HFF-Myc (cell line): ENCODE data around the gene CPT1A.

Experiments
- DNase-seq: peaks from one replicate; pipeline ENCODE4 v3.0.0-alpha.2; 2011; ENCODE audit warnings: low read depth; ENCODE audit errors: extremely low read depth
- H3K4me3 ChIP-seq: replicated peaks from 2 replicates; pipeline ENCODE4 v1.5.1; 2011; ENCODE audit warnings: low read depth, mild to moderate bottlenecking, control low read depth, low read length
- TF ChIP-seq, protein P1 (sequence below): IDR thresholded peaks from 2 replicates; pipeline ENCODE4 v1.5.1; 2012; ENCODE audit warnings: mild to moderate bottlenecking, low read depth, low read length, control low read depth; ENCODE audit errors: missing control alignments

Gene CPT1A

DNA sequence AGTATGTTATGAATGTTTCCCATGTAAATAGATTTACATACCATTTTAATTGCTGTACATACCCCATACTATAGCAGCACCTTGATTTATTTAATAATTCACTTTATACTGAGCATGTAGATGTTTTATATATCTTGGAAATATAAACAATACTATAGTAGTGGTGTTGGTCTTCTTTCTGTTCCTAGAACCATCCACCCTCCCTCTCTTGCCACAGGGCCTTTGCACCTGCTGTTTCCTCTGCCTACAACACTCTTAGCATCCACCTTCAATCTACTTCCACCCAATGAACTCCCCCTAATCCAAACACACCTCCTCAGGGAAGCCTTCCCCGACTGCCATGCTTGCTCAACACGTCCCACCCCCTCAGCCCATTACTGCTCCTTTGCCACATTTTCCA, 120.6 kb downstream of the CPT1A start:
- DNase-seq = no peak
- no peak overlapping the region for H3K4me3 ChIP-seq
- TF ChIP-seq, protein P1, sequence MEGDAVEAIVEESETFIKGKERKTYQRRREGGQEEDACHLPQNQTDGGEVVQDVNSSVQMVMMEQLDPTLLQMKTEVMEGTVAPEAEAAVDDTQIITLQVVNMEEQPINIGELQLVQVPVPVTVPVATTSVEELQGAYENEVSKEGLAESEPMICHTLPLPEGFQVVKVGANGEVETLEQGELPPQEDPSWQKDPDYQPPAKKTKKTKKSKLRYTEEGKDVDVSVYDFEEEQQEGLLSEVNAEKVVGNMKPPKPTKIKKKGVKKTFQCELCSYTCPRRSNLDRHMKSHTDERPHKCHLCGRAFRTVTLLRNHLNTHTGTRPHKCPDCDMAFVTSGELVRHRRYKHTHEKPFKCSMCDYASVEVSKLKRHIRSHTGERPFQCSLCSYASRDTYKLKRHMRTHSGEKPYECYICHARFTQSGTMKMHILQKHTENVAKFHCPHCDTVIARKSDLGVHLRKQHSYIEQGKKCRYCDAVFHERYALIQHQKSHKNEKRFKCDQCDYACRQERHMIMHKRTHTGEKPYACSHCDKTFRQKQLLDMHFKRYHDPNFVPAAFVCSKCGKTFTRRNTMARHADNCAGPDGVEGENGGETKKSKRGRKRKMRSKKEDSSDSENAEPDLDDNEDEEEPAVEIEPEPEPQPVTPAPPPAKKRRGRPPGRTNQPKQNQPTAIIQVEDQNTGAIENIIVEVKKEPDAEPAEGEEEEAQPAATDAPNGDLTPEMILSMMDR = no peak

DNA sequence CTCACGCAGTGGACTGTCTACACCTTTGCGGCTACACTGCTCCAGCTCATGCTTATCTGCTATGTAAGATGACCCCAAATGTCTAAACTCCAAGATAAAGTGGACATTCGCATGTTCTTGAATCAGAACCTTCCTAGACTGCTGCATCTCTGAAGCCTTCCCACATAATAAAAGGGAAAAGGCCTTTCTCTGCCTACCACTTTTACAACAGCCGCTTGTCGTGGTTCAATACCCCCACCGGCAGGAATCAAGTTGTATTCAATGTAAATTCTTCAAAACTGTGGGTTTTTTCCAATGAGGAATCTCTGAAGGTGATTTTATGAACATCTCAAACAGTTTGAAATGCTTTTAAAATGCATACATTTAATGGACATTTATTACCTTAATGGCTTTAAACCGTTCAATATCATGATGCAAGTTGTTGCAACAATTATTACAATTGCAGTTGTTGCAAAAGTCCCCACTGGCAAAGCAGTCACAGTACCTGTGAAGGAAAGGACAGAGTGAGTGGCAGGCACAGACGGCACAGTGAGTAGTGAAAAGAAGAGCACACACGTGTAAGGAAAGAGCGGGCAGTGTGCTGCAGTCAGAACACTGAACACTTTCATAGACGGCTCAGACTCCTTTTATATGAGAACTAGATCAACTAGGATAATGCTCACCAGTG, 126.1 kb downstream of the CPT1A start:
- TF ChIP-seq, protein P1 = no peak
- H3K4me3 ChIP-seq = no peak overlapping the region
- no peak for DNase-seq

DNA sequence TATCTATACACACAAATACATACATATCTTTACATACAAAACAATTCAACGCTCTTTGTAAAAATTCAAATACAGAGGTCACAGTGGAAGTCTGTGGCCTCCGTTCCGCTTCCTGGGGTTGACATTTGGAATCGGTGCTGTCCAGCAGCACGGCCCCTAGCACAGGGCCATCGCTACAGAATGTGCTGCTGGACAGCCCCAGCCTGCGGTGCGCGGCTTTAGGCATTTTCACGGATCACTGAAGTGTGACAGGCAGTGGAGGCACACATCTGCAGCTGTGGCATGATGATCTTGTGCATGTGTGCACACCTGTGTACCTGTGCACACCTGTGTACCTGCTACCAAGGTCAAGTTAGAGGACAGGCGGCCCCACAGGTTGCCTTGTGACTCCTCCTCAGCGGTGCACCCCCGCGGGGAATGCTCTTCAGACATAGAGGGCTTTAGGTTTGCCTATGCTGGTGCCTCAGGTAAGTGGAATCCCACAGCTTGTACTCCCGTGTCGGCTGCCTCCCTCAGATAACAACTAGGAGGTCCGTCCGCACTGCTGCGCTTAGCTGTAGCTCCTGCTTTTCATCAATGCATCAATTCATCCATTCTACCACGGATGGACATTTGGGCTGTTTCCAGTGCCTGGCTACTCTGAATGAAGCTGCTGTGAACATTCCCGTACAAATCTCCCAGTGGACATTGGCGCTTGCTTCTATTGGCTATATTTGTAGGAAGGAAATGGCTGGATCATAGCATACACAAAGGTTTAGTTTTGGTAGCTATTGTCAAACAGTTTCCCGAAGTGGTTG, 127.5 kb downstream of the CPT1A start:
- no peak overlapping the region for H3K4me3 ChIP-seq
- TF ChIP-seq, protein P1 = no peak
- no peak for DNase-seq

DNA sequence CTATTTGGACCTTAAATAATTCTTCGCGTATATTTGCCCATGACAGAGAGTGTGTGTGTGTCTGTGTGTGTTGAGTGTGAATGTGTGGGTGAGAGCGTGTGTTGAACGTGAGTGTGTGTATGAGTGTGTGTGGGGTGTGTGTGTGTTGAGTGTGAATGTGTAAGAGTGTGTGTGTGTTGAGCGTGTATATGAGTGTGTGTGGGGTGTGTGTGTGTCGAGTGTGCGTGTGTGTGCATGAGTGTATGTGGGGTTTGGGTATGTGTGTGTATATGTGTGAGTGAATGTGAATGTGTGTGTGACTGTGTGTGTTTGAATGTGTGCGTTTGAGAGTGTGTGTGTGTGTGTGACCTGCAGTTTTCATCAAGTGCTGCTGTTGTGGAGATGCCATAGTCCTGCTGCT, 130.6 kb downstream of the CPT1A start:
- DNase-seq = no peak
- TF ChIP-seq, protein P1 = no peak
- no peak overlapping the region for H3K4me3 ChIP-seq

DNA sequence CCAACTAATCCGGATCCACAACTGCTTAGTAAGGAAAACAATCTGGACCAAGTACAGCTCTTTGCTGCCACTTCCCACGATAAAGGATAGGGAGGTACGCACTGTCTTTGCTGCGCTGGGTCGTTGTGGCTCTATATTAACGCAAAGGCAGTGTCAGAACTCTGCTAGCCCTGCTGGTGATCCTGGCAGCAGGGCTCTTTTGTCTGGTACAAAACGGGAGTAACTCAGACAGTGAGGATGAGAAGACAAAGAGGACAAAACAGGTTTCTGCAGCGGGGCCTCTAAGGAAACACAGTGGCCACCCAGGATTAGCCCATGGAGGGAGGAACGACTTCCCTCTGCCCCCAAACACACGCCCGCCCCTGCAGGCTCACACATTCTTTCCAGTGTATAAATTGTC, 131.3 kb downstream of the CPT1A start:
- DNase-seq = no peak
- H3K4me3 ChIP-seq = no peak overlapping the region
- TF ChIP-seq, protein P1 = no peak

DNA sequence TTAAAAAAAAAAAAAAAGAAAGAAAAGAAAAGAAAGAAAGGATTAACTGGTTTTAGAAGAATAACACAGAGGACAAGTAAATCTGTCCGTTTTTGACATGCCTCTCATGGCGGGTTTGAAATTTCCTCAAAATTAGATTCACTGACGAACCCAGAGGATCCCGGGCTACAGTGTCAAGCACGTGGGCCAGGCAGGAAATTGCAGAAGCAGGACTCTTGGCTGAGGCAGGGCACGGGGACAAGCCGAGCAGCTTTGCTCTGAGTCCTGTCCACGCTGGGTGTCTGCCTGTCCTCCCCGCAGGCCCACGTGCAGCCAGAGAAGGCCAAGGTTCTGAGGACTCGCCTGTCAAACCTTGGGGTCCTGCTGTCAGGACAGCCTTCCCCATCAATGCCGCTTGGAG, 132.7 kb downstream of the CPT1A start:
- DNase-seq = no peak
- TF ChIP-seq, protein P1 = no peak
- no peak overlapping the region for H3K4me3 ChIP-seq
